GM21576 (cell line): Measurements from ENCODE around the gene FCER1G.

Experiments
- ATAC-seq: cut with Tn5 transposase; IDR thresholded peaks from one replicate; pipeline ENCODE4 v1.9.1; 2021; ENCODE audit warnings: mild to moderate bottlenecking, moderate library complexity; ENCODE audit not compliant: unreplicated experiment

Gene FCER1G

DNA sequence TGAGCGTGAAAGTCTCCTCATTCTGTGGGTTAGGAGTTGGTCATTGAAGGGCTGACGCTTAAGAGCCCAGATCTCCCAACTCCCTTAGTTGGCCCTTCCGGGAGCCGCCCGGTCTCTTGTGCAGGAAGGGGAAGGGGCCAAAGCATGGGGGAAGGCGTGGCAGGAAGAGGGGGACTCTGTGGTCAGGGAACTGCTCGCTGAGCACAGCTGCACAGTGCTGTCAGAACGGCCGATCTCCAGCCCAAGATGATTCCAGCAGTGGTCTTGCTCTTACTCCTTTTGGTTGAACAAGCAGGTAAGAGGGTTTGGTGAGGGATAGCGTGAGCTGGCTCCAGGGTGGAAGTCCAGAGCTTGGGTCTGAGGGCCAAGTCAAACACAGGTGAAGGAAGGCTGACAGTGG lies at the start of gene FCER1G:
FCER1G (plus strand) TSS at position 220 of the 400 bp plus-strand sequence; CDS start at position 247, 27 bp downstream.
- no peak for ATAC-seq

DNA sequence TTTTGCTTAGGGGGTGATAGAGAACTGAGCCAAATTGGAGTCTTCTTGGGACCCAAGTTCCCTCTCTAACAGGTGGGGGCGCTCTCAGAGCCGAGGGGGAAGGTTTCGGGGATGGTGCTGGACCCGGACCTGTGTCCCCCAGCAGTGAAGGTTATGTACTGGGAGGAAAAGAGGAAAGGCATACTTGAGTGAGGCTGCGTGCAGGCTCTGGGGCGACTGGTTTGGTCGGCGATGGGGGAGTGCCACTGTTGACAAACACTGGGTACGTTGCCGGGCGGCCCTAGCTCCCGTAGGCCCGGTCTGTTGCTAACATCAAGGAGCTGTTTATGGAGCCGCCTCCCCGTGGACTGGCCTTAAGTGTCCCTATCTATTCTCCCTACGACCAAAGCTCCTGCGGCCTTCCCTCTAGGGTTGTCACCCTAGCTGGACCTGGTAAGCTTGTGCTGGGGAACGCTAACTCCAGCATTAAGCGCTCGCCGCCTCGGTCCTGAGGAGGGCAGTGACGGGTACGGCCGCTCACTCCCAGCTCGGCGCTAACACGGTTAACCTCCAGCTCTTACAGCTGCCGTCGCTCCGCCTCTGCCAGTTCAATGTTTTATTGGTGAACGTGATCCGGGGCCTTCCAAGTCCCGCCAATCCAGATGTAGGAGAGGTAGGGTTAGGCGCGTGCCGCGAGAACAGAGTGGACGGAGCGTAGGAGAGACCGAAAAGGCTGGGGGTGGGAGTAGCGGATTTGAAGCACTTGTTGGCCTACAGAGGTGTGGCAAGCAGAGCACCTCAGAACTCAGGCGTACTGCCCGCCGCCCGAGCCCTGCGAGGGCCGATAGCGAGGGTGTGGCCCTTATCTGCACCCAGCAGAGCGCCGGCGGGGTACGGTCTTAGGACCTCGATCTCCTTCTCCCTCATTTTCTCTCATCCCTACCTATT lies 49.1 kb upstream of the FCER1G start, which contains the start of gene PPOX:
PPOX (plus strand) TSS at position 685 of the 927 bp plus-strand sequence. CDS start 422 bp downstream, outside the sequence.
- ATAC-seq = peak; percentile 91

DNA sequence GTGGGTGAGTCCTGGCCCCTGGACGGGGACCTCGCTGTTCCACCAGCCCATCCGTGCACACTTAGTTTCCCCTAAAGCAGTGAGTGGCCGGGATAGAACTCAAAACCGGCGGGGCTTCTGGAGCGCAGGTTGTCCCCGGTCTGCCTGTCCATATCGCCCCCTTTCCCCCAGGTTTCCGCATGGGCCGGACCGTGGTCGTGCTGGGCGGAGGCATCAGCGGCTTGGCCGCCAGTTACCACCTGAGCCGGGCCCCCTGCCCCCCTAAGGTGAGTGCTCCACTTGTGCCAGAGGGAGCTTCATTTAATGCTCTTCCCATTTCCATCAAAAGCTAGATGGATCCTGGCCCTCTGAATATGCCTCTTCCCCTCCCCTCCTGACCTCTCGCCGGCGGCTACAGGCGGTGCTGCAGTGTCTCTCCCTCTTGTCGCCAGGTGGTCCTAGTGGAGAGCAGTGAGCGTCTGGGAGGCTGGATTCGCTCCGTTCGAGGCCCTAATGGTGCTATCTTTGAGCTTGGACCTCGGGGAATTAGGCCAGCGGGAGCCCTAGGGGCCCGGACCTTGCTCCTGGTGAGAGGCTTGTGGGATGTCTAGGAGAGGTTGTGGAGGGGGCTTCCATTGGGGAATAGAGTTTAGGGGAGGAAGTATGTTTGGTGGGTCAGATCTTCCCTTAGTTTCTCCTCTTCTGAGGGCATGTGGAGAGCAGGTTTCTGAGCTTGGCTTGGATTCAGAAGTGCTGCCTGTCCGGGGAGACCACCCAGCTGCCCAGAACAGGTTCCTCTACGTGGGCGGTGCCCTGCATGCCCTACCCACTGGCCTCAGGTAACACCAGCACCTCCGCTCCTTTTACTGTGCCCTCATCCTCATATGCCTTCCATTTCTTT lies 48.2 kb upstream of the FCER1G start:
- peak; percentile 1 for ATAC-seq

- ATAC-seq = no peak
These were observed 46.2 kb upstream of the FCER1G start for GRCh38 chr1:161168906-161169305.

DNA sequence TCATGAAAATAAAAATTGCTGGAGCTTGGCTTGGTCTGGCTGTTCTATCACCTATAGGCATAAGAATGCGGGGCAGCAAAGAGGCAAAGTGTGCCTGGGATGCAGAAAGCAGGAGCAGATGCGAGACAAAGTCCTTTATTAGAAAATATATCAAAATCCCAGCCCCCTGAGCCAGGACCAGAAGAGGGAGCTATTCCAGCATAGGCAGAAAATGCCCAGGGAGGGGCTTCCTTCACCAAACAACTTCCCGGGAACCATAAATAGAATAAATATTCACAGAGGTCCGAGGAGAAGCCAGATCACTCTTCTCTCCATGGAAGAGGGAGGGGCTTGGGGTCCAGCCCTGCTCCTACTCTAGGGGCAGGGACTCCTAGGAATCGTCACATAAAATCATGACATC lies 43.9 kb upstream of the FCER1G start:
- ATAC-seq = no peak

GRCh38 chr1:161171696-161172095 lies 43.4 kb upstream of the FCER1G start:
- no peak for ATAC-seq

DNA sequence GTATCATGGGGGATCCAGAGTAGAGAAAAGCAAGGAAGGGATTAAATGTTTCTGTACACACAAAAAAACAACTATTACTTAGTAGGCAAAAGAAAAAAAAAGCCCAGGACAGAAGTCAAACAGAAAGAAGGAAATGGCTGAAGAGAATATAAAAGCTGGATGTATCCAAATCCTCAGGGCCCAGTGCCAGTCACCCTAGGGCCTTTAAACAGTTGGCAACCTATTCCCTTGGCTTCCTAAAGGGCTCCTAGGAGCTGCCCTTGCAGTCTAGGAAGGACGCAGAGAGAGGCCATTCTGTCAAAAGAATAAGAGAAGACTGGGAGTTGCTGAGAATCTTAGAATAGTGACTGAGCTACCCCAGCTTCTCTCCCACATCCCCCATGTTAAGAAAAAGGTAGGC lies 42.7 kb upstream of the FCER1G start:
- ATAC-seq = no peak

DNA sequence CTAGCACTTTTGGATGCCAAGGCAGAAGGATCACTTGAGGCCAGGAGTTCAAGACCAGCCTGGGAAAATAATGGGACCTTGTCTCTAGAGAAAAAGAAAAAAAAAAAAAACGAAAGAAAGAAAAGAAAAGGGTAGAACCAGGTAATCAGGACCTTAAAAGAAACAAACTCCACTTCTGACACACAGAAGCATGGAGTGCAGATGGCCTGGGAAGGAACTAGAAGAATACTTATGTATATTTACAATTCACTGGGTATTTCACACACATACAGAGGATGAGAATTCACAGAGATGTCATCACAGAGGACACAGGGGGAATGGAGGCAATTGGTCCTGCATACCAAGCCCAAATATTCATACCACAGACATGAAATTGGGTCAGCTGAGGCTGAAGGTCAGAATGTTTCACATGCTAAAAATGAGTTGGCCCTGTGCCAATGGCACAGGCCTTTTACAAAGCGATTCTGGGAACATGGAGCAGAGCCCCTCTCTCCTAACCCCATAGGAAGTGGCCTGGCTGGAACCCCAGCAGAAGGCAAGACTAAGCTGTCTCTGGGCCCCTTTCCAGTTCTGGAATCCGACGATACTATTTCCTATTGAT lies 42.2 kb upstream of the FCER1G start:
- ATAC-seq = no peak

DNA sequence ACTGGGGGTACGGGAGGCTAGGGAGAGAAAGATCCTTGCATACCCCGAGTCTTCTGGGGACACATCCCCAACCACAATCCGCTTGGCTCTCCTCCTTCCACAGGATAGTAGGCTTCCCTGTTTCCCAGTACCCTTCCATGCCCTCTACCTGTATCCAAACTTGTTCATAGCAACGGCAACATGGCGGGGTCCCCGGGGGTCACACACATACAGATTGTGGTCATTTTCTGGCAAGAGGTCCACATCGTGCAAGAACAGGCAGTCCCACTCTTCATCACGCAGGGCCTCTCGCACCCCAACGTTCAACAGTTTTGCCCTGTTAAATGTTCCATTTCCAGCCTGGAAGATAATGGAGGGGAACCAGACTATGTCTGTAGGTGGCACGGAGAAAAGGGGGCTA lies 41.4 kb upstream of the FCER1G start:
- no peak for ATAC-seq

DNA sequence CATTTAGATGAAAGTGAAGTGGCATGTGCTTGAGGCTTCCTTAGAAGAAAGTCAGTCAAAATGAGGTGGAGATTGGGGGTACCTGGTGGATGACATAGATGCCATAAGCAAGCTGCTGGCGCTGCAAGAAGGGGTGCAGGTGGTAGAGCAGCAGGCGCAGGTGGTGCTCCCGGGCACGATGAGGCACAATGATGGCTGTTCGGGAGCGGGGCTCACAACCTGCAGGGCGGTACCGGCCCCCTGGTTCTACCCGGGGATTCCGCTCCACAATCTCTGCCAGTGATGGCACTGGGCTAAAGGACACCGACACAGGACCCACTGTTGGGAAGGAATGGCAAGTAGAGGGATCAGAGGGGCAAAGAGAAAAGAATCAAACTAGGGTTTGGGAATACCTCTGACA lies 40.2 kb upstream of the FCER1G start:
- ATAC-seq = no peak

DNA sequence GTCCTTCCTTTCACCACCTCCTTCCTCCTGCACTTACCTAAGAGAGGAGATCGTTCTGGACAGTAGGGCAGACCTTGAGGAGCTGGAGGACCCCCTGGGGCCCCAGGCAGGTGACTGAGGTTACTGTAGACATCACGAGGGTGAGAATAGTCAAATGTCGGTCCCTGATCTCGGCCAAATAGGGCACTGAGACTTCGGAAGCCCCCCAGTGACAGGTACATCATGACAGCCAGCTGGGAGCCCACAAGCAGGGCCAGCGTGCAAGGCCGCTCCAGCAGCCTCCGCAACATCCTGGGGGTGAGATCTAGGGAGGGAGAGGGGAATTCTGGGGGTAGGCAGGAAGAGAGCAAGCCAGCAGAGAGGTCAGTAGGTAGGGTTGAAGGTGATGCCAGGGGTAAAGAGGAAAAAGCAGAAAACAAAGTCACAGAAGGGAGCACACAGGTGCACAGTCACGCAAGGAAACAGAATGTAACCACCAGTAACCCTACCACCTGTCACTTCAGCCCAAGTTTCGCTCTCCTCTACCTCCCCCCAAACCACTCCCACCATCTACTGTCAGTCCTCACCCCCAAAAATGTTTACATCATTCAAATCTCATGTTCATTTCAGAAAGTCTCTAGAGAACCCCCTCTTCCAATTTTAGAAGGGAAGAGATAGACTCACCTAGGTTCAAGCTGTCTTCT lies 39.2 kb upstream of the FCER1G start:
- ATAC-seq = no peak

DNA sequence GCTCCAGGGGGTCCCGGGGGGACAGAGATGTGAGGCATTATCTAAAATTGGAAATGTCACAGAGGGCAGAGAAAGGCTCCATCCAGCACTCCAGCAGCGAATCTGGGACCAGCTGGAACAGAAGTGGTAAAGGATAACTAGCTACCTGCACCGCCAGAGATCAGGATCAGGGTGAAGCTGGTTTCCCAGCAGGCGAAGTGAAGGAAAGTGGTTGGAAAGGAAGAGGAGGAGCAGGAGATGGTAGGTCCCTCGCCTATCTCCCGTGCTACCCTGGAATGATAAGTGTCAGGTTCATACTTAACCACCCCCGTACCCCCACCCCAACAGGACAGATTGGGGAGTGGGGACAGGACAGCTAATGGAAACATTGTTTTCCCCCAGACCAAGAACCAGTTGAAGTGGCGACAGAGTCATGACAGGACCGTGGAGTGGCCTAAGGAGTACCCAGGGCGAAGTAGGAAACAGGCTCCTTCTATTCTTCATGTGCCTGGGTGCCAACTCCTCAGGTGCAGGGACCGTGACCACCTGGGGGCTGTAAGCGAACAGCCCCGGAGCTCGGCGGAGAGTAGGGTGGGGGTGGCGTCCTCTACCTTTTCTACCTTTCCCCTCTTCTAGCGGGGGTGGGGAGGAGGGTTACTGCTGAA lies 38.5 kb upstream of the FCER1G start:
- no peak for ATAC-seq

- ATAC-seq = peak; percentile 72
These were observed 37.8 kb upstream of the FCER1G start, which contains the start of gene B4GALT3 for GRCh38 chr1:161177112-161177935. B4GALT3 (minus strand) TSS chr1:161177507; CDS start chr1:161176060, 1,447 bp downstream.

DNA sequence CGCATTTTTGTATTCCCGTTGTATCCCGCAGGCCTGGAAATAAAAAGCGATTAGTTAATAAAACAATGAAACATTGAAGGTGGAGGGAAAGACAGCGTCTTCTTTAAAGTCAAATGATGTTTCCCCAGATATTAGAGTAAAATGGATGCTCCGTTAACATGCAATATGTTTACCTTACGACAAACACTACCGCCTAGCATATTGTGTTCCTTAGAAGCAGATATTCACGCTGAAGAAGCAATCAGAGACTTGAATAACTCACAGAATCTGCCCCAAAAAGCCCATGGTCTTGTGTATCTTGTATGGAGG lies 37.2 kb upstream of the FCER1G start:
- ATAC-seq = no peak

GRCh38 chr1:161179698-161180097 lies 35.4 kb upstream of the FCER1G start:
- ATAC-seq = no peak

DNA sequence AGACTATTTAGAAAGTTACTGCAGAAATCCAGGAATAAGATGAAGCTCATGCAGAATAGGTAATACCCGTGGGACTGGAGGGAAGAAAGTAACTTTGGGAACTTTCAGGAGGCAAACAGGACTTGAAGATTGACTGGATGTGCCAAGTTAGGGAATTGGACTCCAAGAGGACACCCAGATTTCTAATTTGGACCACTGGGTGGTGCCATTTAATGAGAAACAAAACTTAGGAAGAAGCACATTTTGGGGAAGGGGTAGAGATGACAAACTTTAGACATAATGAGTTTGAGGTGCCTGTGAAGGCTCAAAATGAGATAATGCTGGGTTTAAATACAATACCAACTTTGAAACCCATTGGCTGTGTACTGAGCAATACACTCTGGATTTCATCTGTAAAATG lies 34.5 kb upstream of the FCER1G start:
- no peak for ATAC-seq

DNA sequence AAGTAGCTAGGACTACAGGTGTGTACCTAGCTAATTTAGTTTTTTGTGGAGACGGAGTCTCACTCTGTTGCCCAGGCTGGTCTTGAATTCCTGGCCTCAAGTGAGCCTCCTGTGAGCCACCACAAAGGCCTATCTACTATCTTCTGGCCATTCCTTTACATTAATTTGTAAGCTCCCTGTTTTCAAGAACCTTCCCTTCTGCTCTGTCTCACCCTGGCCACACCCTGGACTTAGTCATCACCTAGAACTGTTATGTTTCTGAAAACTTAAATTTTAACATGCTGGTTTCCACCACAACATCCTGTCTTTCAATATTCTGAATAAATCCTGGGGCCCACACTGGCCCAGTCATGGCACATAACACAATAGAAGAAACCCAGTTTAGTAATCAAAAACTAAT lies 32.9 kb upstream of the FCER1G start:
- peak; percentile 43 for ATAC-seq

DNA sequence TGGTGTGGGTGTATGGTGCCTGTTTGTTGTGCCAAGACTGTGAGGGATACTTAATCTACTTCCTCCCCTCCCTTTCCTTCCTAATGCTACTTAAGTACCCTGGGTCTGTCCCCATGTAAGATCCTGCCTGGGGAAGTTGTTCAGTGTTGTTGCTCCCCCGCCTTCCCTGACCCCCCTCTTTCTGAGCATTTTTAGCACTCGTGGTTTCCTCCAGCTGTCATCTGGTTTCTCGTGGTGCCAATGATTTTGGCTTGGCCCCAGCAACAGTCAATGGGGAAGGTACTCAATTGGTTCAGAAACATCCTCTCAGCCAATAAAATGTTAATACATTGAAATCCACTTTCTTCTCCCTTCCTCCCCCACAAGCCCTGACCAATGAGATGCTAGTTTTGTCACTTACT lies 29.8 kb upstream of the FCER1G start:
- peak; percentile 63 for ATAC-seq

GRCh38 chr1:161185732-161186311 lies 29.3 kb upstream of the FCER1G start:
- no peak for ATAC-seq
